CD14-positive monocyte (primary cell): ENCODE data around the gene OSBP2. TPM values are rescaled to one million over a fixed set of nuclear protein-coding genes. Genes with fewer than 3 reads are reported as not detected.

Experiments
- DNase-seq, 3 donors: peaks; one replicate each; pipeline ENCODE4 v3.0.0-alpha.2; 2011 to 2022
- H2AFZ ChIP-seq: 2 replicates; pipeline ENCODE4 v1.6.0; 2012; ENCODE audit warnings: mild to moderate bottlenecking, low read depth, low read length, inconsistent platforms; ENCODE audit not compliant: insufficient read depth, poor library complexity, severe bottlenecking
- H3K27ac ChIP-seq, 2 donors: 1 replicate in 1 of 2; 2 replicates in 1 of 2; pipeline ENCODE4 v1.5.1; 2012 to 2013; ENCODE audit warnings: low read length in 2 of 2, control low read depth in 1 of 2, inconsistent platforms in 1 of 2, low read depth in 1 of 2, mild to moderate bottlenecking in 1 of 2
- H3K27me3 ChIP-seq, 2 donors: one replicate each; pipeline versions ENCODE4 v1.6.0 to v1.6.1; 2011 to 2013; ENCODE audit warnings: low read length in 2 of 2; ENCODE audit not compliant: control insufficient read depth in 2 of 2, insufficient read depth in 2 of 2
- H3K36me3 ChIP-seq, 2 donors: replicated peaks in 1 of 2; 1 replicate in 1 of 2; 2 replicates in 1 of 2; pipeline versions ENCODE4 v1.5.1 to v1.6.1; 2012 to 2013; ENCODE audit warnings: low read length in 2 of 2, control low read depth in 1 of 2, inconsistent platforms in 1 of 2, mild to moderate bottlenecking in 1 of 2; ENCODE audit not compliant: insufficient read depth in 2 of 2, control insufficient read depth in 1 of 2
- H3K4me1 ChIP-seq, 2 donors: 1 replicate in 1 of 2; 2 replicates in 1 of 2; pipeline versions ENCODE4 v1.5.1 to v1.6.1; 2012 to 2013; ENCODE audit warnings: low read length in 2 of 2, control low read depth in 1 of 2, inconsistent platforms in 1 of 2, mild to moderate bottlenecking in 1 of 2, moderate library complexity in 1 of 2; ENCODE audit not compliant: insufficient read depth in 2 of 2, control insufficient read depth in 1 of 2
- H3K4me2 ChIP-seq: replicated peaks from 2 replicates; pipeline ENCODE3; 2012; ENCODE audit warnings: low read length, moderate library complexity, mild to moderate bottlenecking; ENCODE audit not compliant: poor library complexity, severe bottlenecking; ENCODE audit errors: extremely low read depth
- H3K4me3 ChIP-seq, 3 experiments: fragments of 200-600 bp in 1 of 3; sonication (generic) in 1 of 3; replicated peaks in 1 of 3; 1 replicate in 2 of 3; 2 replicates in 1 of 3; pipeline ENCODE4 v1.5.1; 2011 to 2013; ENCODE audit warnings: low read length in 3 of 3, mild to moderate bottlenecking in 3 of 3, control low read depth in 2 of 3, low read depth in 2 of 3, inconsistent platforms in 1 of 3, moderate library complexity in 1 of 3
- H3K79me2 ChIP-seq: 2 replicates; pipeline ENCODE4 v1.6.0; 2012; ENCODE audit warnings: mild to moderate bottlenecking, control low read depth, inconsistent platforms, low read length, moderate library complexity; ENCODE audit not compliant: insufficient read depth
- H3K9ac ChIP-seq: 2 replicates; pipeline ENCODE4 v1.6.0; 2017; ENCODE audit warnings: low read length, mild to moderate bottlenecking; ENCODE audit not compliant: insufficient read depth, poor library complexity, severe bottlenecking
- H3K9me3 ChIP-seq, 2 donors: replicated peaks in 1 of 2; 1 replicate in 1 of 2; 2 replicates in 1 of 2; pipeline versions ENCODE4 v1.5.1 to v1.6.1; 2012 to 2013; ENCODE audit warnings: low read length in 2 of 2, control low read depth in 1 of 2; ENCODE audit not compliant: control insufficient read depth in 1 of 2, insufficient read depth in 1 of 2
- H4K20me1 ChIP-seq: 2 replicates; pipeline ENCODE4 v1.6.0; 2012; ENCODE audit warnings: mild to moderate bottlenecking, low read length, control low read depth, moderate library complexity; ENCODE audit not compliant: insufficient read depth
- H3K27ac Mint-ChIP-seq, 7 donors: one replicate each; pipeline ENCODE4 v1.8.0; 2020; ENCODE audit warnings: mild to moderate bottlenecking in 7 of 7, mixed read lengths in 7 of 7, moderate library complexity in 6 of 7, inconsistent platforms in 2 of 7
- H3K27me3 Mint-ChIP-seq, 3 donors: one replicate each; pipeline ENCODE4 v1.8.0; 2021 to 2022; ENCODE audit warnings: low read depth in 3 of 3, mild to moderate bottlenecking in 3 of 3, mixed read lengths in 3 of 3, moderate library complexity in 3 of 3, inconsistent platforms in 1 of 3
- H3K36me3 Mint-ChIP-seq, 2 donors: one replicate each; pipeline ENCODE4 v1.8.0; 2020; ENCODE audit warnings: mixed read lengths in 2 of 2, inconsistent platforms in 1 of 2, mild to moderate bottlenecking in 1 of 2
- H3K4me1 Mint-ChIP-seq: one replicate; pipeline ENCODE4 v1.8.0; 2020; ENCODE audit warnings: mild to moderate bottlenecking, mixed read lengths
- H3K4me3 Mint-ChIP-seq, 2 donors: one replicate each; pipeline ENCODE4 v1.8.0; 2020; ENCODE audit warnings: mild to moderate bottlenecking in 2 of 2, mixed read lengths in 2 of 2, moderate library complexity in 1 of 2
- H3K9me3 Mint-ChIP-seq, 7 donors: one replicate each; pipeline ENCODE4 v1.8.0; 2020 to 2022; ENCODE audit warnings: mixed read lengths in 7 of 7, mild to moderate bottlenecking in 6 of 7, moderate library complexity in 6 of 7, inconsistent platforms in 2 of 7
- WGBS: methylation state at CpG from one replicate; pipeline ENCODE4 v1.1.5; 2013; ENCODE audit warnings: missing lambda C conversion rate; ENCODE audit not compliant: insufficient coverage; 5-methylcytosine and 5-hydroxymethylcytosine counted together
- intact Hi-C, 2 donors: fragments of 100-400 bp; cut with micrococcal nuclease; formaldehyde crosslinking; loops; one replicate each; pipeline versions ENCODE4 v1.15.0 to v1.15.1; 2023
- polyA plus RNA-seq, 3 donors: library from polyadenylated mRNA; depleted of rRNA in 1 of 3; unstranded in 2 of 3; stranded (reverse) in 1 of 3; fragments of 300-500 nt in 2 of 3; fragments of >200 nt in 1 of 3; fragmentation: Illumina TruSeq in 2 of 3; gene quantifications; 1 replicate in 2 of 3; 2 replicates in 1 of 3; pipeline ENCODE4 v1.2.3, GENCODE V29; 2012 to 2021
- TF ChIP-seq, protein P1 (sequence below): fragments of 200-600 bp; IDR thresholded peaks from one replicate; pipeline ENCODE4 v1.8.0; 2022; ENCODE audit warnings: antibody characterized with exemption, mild to moderate bottlenecking

OSBP2 gene
- polyA plus RNA-seq, 3 donors, result 0.21 to 0.54 TPM; not detected in 1

DNA sequence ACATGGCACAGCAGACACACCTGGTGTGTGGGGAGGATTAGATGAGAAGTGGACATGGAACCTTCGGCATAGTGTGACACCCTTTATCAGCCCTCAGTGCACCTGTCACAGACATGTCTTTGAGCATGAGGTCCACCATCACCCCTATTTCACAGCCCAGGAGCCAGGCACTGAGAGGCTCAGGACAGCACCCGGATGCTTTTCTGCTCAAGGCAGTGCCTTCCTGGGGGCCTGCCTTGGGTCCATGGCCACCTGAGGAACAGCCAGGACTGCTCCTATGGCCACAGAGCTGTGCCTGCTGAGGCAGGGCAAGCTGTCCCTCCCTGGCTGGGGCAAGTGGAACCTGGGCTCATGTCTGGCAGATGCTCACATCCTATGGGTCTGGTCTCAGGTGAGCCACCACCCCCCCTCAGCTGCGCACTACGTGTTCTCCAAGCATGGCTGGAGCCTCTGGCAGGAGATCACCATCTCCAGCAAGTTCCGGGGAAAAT lies 198.1 kb downstream of the OSBP2 start:
- Histone ChIP-seq H3K4me2 (no peak overlapping the region), H3K36me3 (peaks cover 0 to 4% of the 10 kb centered on the region in 2 donors), H4K20me1 (no peaks in the 10 kb centered on the region), H3K79me2 (no peaks in the 10 kb centered on the region), H3K9me3 (no peaks in the 10 kb centered on the region), H3K4me3 (no peak overlapping the region), H3K27me3 (no peaks in the 10 kb centered on the region), H3K9ac (no peak overlapping the region), H3K27ac (no peak overlapping the region), H3K4me1 (no peaks in the 10 kb centered on the region), H2AFZ (no peak overlapping the region)
- no peaks in the 10 kb centered on the region for H3K4me1 Mint-ChIP-seq
- intact Hi-C loops, result no loop called here
- no peaks in the 10 kb centered on the region for H3K36me3 Mint-ChIP-seq
- TF ChIP-seq, protein P1, sequence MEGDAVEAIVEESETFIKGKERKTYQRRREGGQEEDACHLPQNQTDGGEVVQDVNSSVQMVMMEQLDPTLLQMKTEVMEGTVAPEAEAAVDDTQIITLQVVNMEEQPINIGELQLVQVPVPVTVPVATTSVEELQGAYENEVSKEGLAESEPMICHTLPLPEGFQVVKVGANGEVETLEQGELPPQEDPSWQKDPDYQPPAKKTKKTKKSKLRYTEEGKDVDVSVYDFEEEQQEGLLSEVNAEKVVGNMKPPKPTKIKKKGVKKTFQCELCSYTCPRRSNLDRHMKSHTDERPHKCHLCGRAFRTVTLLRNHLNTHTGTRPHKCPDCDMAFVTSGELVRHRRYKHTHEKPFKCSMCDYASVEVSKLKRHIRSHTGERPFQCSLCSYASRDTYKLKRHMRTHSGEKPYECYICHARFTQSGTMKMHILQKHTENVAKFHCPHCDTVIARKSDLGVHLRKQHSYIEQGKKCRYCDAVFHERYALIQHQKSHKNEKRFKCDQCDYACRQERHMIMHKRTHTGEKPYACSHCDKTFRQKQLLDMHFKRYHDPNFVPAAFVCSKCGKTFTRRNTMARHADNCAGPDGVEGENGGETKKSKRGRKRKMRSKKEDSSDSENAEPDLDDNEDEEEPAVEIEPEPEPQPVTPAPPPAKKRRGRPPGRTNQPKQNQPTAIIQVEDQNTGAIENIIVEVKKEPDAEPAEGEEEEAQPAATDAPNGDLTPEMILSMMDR, result no peak
- H3K27ac Mint-ChIP-seq, result no peak overlapping the region
- peaks cover 0 to 6% (median 2%) of the 10 kb centered on the region in 3 donors for H3K27me3 Mint-ChIP-seq
- no peak overlapping the region for H3K4me3 Mint-ChIP-seq
- WGBS, result 100% methylated on average over 2 of the region's 5 CpGs
- no peak for DNase-seq
- no peaks in the 10 kb centered on the region for H3K9me3 Mint-ChIP-seq

GRCh38 chr22:30893434-30894370 lies 199.0 kb downstream of the OSBP2 start:
- H3K4me1 Mint-ChIP-seq, result no peaks in the 10 kb centered on the region
- no peaks in the 10 kb centered on the region for H3K79me2 ChIP-seq
- intact Hi-C loops, result no loop called here
- H3K27me3 Mint-ChIP-seq, result peaks cover 1 to 5% (median 2%) of the 10 kb centered on the region in 3 donors
- H3K27me3 ChIP-seq, result no peaks in the 10 kb centered on the region
- DNase-seq, result no peak
- no peak overlapping the region for H3K27ac ChIP-seq
- no peaks in the 10 kb centered on the region for H3K36me3 Mint-ChIP-seq
- H3K36me3 ChIP-seq, result peaks cover 0 to 4% of the 10 kb centered on the region in 2 donors
- H3K9me3 Mint-ChIP-seq, result peaks cover 0 to 4% (median 0%) of the 10 kb centered on the region in 7 donors
- no peaks in the 10 kb centered on the region for H3K9me3 ChIP-seq
- no peaks in the 10 kb centered on the region for H3K4me1 ChIP-seq
- H3K4me2 ChIP-seq, result no peak overlapping the region
- H4K20me1 ChIP-seq, result no peaks in the 10 kb centered on the region
- peak overlapping the region in 1 of 7 donors; percentile 35 for H3K27ac Mint-ChIP-seq
- WGBS, result 95% methylated on average over 19 of the region's 23 CpGs
- no peak overlapping the region for H3K9ac ChIP-seq
- TF ChIP-seq, protein P1, result no peak
- H3K4me3 Mint-ChIP-seq, result no peak overlapping the region
- no peak overlapping the region for H2AFZ ChIP-seq
- no peak overlapping the region for H3K4me3 ChIP-seq
